Adrenal gland (tissue), 5 donors: ENCODE results near the gene NXNL1.

Source experiments
- POLR2A ChIP-seq, 2 donors: fragments of 450-650 bp; IDR thresholded peaks; one replicate each; pipeline ENCODE4 v1.6.1; 2017; ENCODE audit warnings: antibody characterized with exemption in 2 of 2, mild to moderate bottlenecking in 2 of 2, moderate library complexity in 1 of 2
- TF ChIP-seq, protein P1 (sequence below), 6 experiments: fragments of 450-650 bp in 4 of 6; fragments of 200-600 bp in 2 of 6; sonication (generic) in 1 of 6; IDR thresholded peaks; 1 replicate in 5 of 6; 2 replicates in 1 of 6; pipeline versions ENCODE4 v1.5.1 to v1.8.0; 2016 to 2021; ENCODE audit warnings: antibody characterized with exemption in 6 of 6, mild to moderate bottlenecking in 2 of 6, moderate library complexity in 1 of 6
- donor health status: DM: no; HTN: no; CAD: no.

- TF ChIP-seq, protein P1, sequence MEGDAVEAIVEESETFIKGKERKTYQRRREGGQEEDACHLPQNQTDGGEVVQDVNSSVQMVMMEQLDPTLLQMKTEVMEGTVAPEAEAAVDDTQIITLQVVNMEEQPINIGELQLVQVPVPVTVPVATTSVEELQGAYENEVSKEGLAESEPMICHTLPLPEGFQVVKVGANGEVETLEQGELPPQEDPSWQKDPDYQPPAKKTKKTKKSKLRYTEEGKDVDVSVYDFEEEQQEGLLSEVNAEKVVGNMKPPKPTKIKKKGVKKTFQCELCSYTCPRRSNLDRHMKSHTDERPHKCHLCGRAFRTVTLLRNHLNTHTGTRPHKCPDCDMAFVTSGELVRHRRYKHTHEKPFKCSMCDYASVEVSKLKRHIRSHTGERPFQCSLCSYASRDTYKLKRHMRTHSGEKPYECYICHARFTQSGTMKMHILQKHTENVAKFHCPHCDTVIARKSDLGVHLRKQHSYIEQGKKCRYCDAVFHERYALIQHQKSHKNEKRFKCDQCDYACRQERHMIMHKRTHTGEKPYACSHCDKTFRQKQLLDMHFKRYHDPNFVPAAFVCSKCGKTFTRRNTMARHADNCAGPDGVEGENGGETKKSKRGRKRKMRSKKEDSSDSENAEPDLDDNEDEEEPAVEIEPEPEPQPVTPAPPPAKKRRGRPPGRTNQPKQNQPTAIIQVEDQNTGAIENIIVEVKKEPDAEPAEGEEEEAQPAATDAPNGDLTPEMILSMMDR (IDR thresholded peaks at IDR 0.05) = no peak
- TF ChIP-seq POLR2A (IDR thresholded peaks at IDR 0.05) = no peak
These were observed 5.7 kb upstream of the NXNL1 start for GRCh38 chr19:17466487-17466850.
